ENCODE results near the gene COL27A1. TPM values are rescaled to one million over a fixed set of nuclear protein-coding genes. Genes with fewer than 3 reads are reported as not detected.

Gene COL27A1
- total RNA-seq, 1 experiment from 2014 or later = 12.0 TPM

DNA sequence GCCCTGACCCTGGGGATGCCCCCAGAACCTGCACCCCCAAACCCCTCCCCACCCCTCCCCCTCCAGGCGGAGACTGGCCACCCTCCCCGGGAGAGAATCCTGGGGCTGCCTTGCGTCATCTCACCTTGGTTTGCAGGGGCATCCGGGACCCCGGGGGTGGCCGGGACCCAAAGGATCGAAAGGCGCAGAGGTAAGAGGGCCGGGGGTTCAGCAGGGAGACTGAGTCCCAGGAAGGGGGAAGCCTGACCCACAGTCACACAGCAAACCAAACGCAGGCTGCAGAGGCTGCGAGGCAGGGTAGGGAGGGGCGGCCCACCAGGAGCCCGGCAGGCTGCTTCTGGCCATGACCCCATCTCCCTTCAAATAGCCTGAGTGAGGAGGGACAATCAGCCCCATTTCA, 133.8 kb downstream of the COL27A1 start:
- Histone ChIP-seq H3K9me2 (ENCODE audit: insufficient read depth) (no peaks in the 10 kb centered on the region), H3K27me3 (ENCODE audit: insufficient read depth, low read length) (no peaks in the 10 kb centered on the region), H3K79me2 (ENCODE audit: insufficient read depth, low read length) (no peaks in the 10 kb centered on the region), H3K9me3 (ENCODE audit: control insufficient read depth in 1 of 2, insufficient read depth in 1 of 2, low read depth in 1 of 2, low read length in 2 of 2) (no peaks in the 10 kb centered on the region), H2AFZ (ENCODE audit: low read depth, low read length, poor library complexity, severe bottlenecking) (no peak overlapping the region), H3K36me3 (ENCODE audit: control insufficient read depth in 1 of 2, insufficient read depth in 2 of 2, low read length in 2 of 2) (no peaks in the 10 kb centered on the region), H3K4me2 (ENCODE audit: low read length) (no peak overlapping the region), H4K20me1 (ENCODE audit: insufficient read depth) (no peaks in the 10 kb centered on the region), H3K27ac (ENCODE audit: low read depth, low read length) (no peak overlapping the region), H3K4me3 (replicated peaks in 1 of 2; ENCODE audit: low read depth in 1 of 2, low read length in 2 of 2) (no peak overlapping the region), H3K9ac (ENCODE audit: low read length) (no peak overlapping the region), H3K4me1 (ENCODE audit: control insufficient read depth in 1 of 2, insufficient read depth in 2 of 2, low read length in 2 of 2) (no peaks in the 10 kb centered on the region)
- TF ChIP-seq CEBPB (IDR thresholded peaks at IDR 0.05; ENCODE audit: low read depth) = no peak
- no peak for TF ChIP-seq SIN3A (IDR thresholded peaks at IDR 0.05; ENCODE audit: low read depth)
- TF ChIP-seq SRF (IDR thresholded peaks at IDR 0.05; ENCODE audit: low read depth) = no peak
- no peak for TF ChIP-seq TCF7L2 (IDR thresholded peaks at IDR 0.05; ENCODE audit: borderline replicate concordance, extremely low read depth, insufficient read depth, insufficient read length)
- no peak for TF ChIP-seq ZFX (IDR thresholded peaks at IDR 0.05)
- no peak for TF ChIP-seq CBX3 (IDR thresholded peaks at IDR 0.05; ENCODE audit: low read depth)
- no peak for TF ChIP-seq YY1 (IDR thresholded peaks at IDR 0.05; ENCODE audit: extremely low read depth, insufficient replicate concordance, low read depth, low read length)
- TF ChIP-seq JUND (IDR thresholded peaks at IDR 0.05) = no peak
- TF ChIP-seq, protein P1, sequence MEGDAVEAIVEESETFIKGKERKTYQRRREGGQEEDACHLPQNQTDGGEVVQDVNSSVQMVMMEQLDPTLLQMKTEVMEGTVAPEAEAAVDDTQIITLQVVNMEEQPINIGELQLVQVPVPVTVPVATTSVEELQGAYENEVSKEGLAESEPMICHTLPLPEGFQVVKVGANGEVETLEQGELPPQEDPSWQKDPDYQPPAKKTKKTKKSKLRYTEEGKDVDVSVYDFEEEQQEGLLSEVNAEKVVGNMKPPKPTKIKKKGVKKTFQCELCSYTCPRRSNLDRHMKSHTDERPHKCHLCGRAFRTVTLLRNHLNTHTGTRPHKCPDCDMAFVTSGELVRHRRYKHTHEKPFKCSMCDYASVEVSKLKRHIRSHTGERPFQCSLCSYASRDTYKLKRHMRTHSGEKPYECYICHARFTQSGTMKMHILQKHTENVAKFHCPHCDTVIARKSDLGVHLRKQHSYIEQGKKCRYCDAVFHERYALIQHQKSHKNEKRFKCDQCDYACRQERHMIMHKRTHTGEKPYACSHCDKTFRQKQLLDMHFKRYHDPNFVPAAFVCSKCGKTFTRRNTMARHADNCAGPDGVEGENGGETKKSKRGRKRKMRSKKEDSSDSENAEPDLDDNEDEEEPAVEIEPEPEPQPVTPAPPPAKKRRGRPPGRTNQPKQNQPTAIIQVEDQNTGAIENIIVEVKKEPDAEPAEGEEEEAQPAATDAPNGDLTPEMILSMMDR (IDR thresholded peaks at IDR 0.05 in 2 of 3, conservative IDR thresholded peaks at IDR 0.05 in 1 of 3; ENCODE audit: borderline replicate concordance in 1 of 3, insufficient read depth in 1 of 3, low read depth in 2 of 3, low read length in 2 of 3) = no peak
- TF ChIP-seq ATF3 (IDR thresholded peaks at IDR 0.05) = no peak
- DNase-seq (ENCODE audit: low read depth, low spot score) (no peak), ATAC-seq (no peak)
- intact Hi-C loops (cut with micrococcal nuclease) = no loop called here
- POLR2A ChIA-PET = no interaction called here
- CTCF ChIA-PET = interaction anchor here (1.5 to 5.4 kb wide), 2 partner anchors 181 to 207 kb away, joined by 5 to 120 read pairs; no protein-coding TSS in a partner anchor
- no TSS peak for BruUV-seq (replicated peaks)
- RAD21 ChIA-PET (ENCODE audit: low non-redundant PET in 1 of 2, low total read pairs in 2 of 2, uncharacterized antibody in 2 of 2, unreplicated experiment in 2 of 2) = no interaction called here

Data from HCT116 (cell line).